ENCODE data around the gene EXOSC2. TPM values are rescaled to one million over a fixed set of nuclear protein-coding genes. Genes with fewer than 3 reads are reported as not detected.

EXOSC2 gene
- total RNA-seq, 1 donor from 2014 or later: 57.2 TPM

DNA sequence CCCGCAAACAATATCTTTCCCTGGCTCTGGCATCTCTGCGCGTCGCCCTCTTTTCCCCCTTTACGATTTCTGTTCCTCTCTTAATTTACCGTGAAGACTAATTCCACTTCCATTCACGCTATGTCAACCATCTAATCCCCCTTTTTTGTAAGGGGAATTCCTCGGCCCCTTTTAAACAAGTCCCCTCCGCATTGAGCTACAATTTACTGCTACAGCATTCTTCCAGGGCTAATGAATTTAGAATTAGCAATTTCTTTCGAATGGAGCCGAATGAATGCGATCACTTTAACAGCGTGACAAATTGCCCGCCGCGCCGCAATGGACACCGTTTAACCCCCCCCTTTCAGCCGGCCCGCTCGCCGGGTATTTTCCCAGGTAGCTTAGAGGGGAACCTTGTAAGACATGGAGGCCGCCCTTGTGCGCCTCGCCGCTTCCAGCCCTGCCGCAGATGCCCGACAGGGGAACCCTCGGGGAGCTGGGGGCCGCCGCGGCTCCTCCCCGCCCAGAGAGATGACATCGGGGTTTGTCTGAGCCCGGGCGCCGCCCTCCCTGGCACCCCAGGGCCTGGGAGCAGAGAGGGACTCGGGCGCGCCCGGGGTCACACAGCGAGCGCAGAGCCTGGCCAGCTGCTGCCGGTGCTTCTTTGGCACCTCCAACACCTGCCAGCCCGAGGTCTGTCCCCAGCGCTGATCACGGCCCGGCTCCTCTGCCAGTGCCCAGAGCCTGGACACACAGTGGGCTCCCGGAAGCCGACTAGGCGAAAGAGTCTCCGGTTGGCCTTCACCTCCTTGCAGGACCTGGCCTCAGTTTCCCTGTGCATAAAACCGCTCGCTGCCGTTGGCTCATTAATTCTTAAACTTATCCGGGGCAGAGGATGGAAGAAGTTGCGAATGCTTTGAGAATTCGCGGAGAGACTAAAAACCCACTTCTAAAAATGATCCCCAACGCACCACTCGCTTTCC, 27.9 kb upstream of the EXOSC2 start:
- H3K9me3 Mint-ChIP-seq: no peaks in the 10 kb centered on the region
- TF ChIP-seq, protein P1, sequence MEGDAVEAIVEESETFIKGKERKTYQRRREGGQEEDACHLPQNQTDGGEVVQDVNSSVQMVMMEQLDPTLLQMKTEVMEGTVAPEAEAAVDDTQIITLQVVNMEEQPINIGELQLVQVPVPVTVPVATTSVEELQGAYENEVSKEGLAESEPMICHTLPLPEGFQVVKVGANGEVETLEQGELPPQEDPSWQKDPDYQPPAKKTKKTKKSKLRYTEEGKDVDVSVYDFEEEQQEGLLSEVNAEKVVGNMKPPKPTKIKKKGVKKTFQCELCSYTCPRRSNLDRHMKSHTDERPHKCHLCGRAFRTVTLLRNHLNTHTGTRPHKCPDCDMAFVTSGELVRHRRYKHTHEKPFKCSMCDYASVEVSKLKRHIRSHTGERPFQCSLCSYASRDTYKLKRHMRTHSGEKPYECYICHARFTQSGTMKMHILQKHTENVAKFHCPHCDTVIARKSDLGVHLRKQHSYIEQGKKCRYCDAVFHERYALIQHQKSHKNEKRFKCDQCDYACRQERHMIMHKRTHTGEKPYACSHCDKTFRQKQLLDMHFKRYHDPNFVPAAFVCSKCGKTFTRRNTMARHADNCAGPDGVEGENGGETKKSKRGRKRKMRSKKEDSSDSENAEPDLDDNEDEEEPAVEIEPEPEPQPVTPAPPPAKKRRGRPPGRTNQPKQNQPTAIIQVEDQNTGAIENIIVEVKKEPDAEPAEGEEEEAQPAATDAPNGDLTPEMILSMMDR (conservative IDR thresholded peaks at IDR 0.05): peak; percentile 47
- H3K4me1 Mint-ChIP-seq (ENCODE audit: unreplicated experiment): peaks cover 8% of the 10 kb centered on the region
- no peak overlapping the region for H3K27ac Mint-ChIP-seq
- no peak for DNase-seq (ENCODE audit: extremely low spot score, unreplicated experiment)
- peaks cover 85% of the 10 kb centered on the region for H3K27me3 Mint-ChIP-seq
- H3K4me3 Mint-ChIP-seq: peak overlapping the region; percentile 68
- H3K36me3 Mint-ChIP-seq: no peaks in the 10 kb centered on the region

DNA sequence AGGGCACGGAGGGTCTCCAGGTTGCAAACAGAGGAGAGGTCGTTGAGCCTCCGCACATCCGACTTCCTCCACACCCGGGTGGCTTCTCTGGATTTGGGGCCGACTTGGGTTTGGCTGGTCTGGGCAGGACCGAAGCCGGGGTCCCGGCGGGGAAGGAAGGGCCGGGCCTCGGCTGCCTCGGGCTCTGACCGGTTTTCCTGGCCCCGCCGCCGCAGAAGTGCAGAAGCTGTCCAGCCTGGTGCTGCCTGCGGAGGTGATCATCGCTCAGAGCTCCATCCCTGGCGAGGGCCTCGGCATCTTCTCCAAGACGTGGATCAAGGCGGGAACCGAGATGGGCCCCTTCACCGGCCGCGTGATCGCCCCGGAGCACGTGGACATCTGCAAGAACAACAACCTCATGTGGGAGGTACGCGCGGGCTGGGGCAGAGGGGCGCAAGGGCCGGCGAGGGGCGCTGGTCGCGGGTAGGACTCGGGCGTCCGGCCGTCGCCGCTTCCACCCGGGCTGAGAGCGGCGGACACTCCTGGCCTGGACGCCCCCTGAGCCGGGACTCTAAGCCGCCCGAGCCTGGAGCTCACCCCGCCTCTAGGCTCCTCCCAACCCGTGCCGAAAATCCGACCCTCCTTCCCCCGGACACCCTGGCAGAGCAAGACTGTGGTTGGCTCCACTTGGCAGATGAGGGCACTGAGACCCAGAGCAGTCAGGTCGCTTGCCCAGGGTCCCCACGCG, 27.0 kb upstream of the EXOSC2 start:
- TF ChIP-seq, protein P1 (conservative IDR thresholded peaks at IDR 0.05): no peak
- H3K4me1 Mint-ChIP-seq (ENCODE audit: unreplicated experiment): peaks cover 8% of the 10 kb centered on the region
- no peak for DNase-seq (ENCODE audit: extremely low spot score, unreplicated experiment)
- no peaks in the 10 kb centered on the region for H3K9me3 Mint-ChIP-seq
- no peak overlapping the region for H3K27ac Mint-ChIP-seq
- H3K27me3 Mint-ChIP-seq: peaks cover 92% of the 10 kb centered on the region
- H3K36me3 Mint-ChIP-seq: no peaks in the 10 kb centered on the region
- peak overlapping the region; percentile 31 for H3K4me3 Mint-ChIP-seq

DNA sequence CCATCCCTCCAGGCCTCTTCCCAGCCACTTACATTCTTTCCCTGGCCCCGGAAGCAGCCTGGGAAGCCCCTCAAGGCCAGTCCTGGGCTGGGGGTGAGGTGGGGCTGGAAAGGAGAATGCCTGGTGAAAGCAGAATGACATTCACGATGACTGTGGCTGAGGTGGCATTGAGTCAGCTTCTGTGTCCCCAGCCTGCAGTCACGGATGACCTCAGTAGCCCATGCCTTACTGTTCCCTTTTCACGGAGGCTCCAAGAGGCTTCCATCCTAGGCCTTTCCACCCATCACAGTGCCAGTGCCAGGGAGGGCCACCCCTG, 26.5 kb upstream of the EXOSC2 start:
- TF ChIP-seq, protein P1 (conservative IDR thresholded peaks at IDR 0.05): no peak
- H3K4me3 Mint-ChIP-seq: no peak overlapping the region
- H3K27me3 Mint-ChIP-seq: peaks cover 91% of the 10 kb centered on the region
- no peaks in the 10 kb centered on the region for H3K9me3 Mint-ChIP-seq
- no peak for DNase-seq (ENCODE audit: extremely low spot score, unreplicated experiment)
- H3K36me3 Mint-ChIP-seq: no peaks in the 10 kb centered on the region
- H3K27ac Mint-ChIP-seq: no peak overlapping the region
- peaks cover 8% of the 10 kb centered on the region for H3K4me1 Mint-ChIP-seq (ENCODE audit: unreplicated experiment)

DNA sequence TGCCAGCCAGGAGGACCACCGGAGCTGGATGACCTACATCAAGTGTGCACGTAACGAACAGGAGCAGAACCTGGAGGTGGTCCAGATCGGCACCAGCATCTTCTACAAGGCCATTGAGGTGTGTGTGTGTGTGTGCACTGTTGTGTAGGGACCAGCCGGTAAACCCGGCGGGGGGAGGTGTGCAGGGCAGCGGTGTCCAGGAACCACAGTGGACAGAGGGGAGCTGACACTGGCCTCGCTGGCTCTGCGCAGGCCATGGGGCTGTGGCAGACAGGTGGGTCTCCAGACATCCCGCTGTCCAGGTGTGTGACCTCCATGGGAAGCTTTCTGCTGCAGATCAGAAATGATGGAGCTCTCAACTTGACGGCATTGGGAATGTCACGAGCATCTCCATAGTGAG, 25.4 kb upstream of the EXOSC2 start:
- Mint-ChIP-seq H3K27ac (no peak overlapping the region), H3K4me1 (ENCODE audit: unreplicated experiment) (peaks cover 12% of the 10 kb centered on the region), H3K27me3 (peaks cover 89% of the 10 kb centered on the region), H3K4me3 (no peak overlapping the region), H3K36me3 (no peaks in the 10 kb centered on the region), H3K9me3 (no peaks in the 10 kb centered on the region)
- DNase-seq (ENCODE audit: extremely low spot score, unreplicated experiment): no peak
- TF ChIP-seq, protein P1 (conservative IDR thresholded peaks at IDR 0.05): no peak

DNA sequence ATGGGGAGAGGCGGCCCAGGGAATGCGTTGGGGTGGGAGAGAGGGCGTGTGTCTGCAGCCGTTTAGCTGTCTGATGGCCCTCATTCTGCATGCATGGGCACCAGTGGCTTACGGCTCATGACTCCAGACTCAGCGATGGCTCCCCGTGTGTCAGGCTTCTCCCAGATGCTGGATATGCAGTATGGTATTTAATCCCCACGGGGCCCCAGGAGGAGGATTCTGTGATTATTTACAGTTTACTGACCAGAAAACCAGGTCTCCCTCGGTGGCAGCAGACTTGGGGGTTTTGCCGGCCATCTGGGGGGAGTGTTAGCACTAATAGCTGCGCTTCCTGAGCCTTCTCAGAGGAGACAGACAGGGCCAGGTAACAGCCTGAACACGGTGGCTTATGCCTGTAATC, 24.9 kb upstream of the EXOSC2 start:
- TF ChIP-seq, protein P1 (conservative IDR thresholded peaks at IDR 0.05): no peak
- Mint-ChIP-seq H3K9me3 (no peaks in the 10 kb centered on the region), H3K4me1 (ENCODE audit: unreplicated experiment) (peaks cover 12% of the 10 kb centered on the region), H3K27ac (no peak overlapping the region), H3K4me3 (no peak overlapping the region), H3K27me3 (peaks cover 85% of the 10 kb centered on the region), H3K36me3 (no peaks in the 10 kb centered on the region)
- DNase-seq (ENCODE audit: extremely low spot score, unreplicated experiment): no peak
